Fibroblast of lung (primary cell): ENCODE results near the gene TP53I11. TPM values are rescaled to one million over a fixed set of nuclear protein-coding genes. Genes with fewer than 3 reads are reported as not detected.

Experiments used
- DNase-seq, 2 donors: peaks; one replicate each; pipeline versions ENCODE4 v3.0.0 to v3.0.0-alpha.2; 2010; ENCODE audit warnings: low read depth in 2 of 2
- H2AFZ ChIP-seq: 2 replicates; pipeline ENCODE4 v1.5.1; 2012; ENCODE audit warnings: low read length, control low read depth, inconsistent platforms
- H3K27ac ChIP-seq: 2 replicates; pipeline ENCODE4 v1.5.1; 2011; ENCODE audit warnings: low read length, control low read depth; ENCODE audit not compliant: insufficient read depth
- H3K27me3 ChIP-seq: 2 replicates; pipeline ENCODE4 v1.5.1; 2011; ENCODE audit warnings: mild to moderate bottlenecking, low read length; ENCODE audit not compliant: control insufficient read depth, insufficient read depth
- H3K36me3 ChIP-seq: 2 replicates; pipeline ENCODE4 v1.5.1; 2011; ENCODE audit warnings: low read length; ENCODE audit not compliant: control insufficient read depth, insufficient read depth
- H3K4me1 ChIP-seq: 2 replicates; pipeline ENCODE4 v1.5.1; 2011; ENCODE audit warnings: low read length; ENCODE audit not compliant: control insufficient read depth, insufficient read depth; ENCODE audit errors: extremely low read depth
- H3K4me2 ChIP-seq: 2 replicates; pipeline ENCODE4 v1.5.1; 2011; ENCODE audit warnings: low read length, control low read depth; ENCODE audit not compliant: insufficient read depth; ENCODE audit errors: extremely low read depth
- H3K4me3 ChIP-seq, 4 experiments: fragments of 200-600 bp in 1 of 4; sonication (generic) in 1 of 4; replicated peaks in 1 of 4; 2 replicates each; pipeline ENCODE4 v1.5.1; 2011 to 2016; ENCODE audit warnings: low read length in 4 of 4, low read depth in 3 of 4, mild to moderate bottlenecking in 3 of 4, control low read depth in 2 of 4, inconsistent platforms in 1 of 4, mixed read lengths in 1 of 4; ENCODE audit not compliant: insufficient read depth in 1 of 4; ENCODE audit errors: control extremely low read depth in 1 of 4
- H3K79me2 ChIP-seq: 2 replicates; pipeline ENCODE4 v1.5.1; 2012; ENCODE audit warnings: mild to moderate bottlenecking, low read length, inconsistent platforms; ENCODE audit not compliant: control insufficient read depth, insufficient read depth
- H3K9ac ChIP-seq: 2 replicates; pipeline ENCODE4 v1.5.1; 2011; ENCODE audit warnings: mild to moderate bottlenecking, low read length, control low read depth; ENCODE audit not compliant: insufficient read depth
- H3K9me3 ChIP-seq: 2 replicates; pipeline ENCODE4 v1.5.1; 2012; ENCODE audit warnings: low read depth, low read length; ENCODE audit not compliant: control insufficient read depth, insufficient read depth
- H4K20me1 ChIP-seq: 2 replicates; pipeline ENCODE4 v1.5.1; 2011; ENCODE audit warnings: low read length; ENCODE audit not compliant: control insufficient read depth, insufficient read depth; ENCODE audit errors: extremely low read depth
- EZH2 ChIP-seq: IDR thresholded peaks from 2 replicates; pipeline ENCODE4 v1.5.1; 2012; ENCODE audit warnings: low read length, control low read depth, mild to moderate bottlenecking; ENCODE audit errors: missing control alignments
- polyA plus RNA-seq, 2 donors: library from polyadenylated mRNA; depleted of rRNA in 1 of 2; stranded (reverse) in 1 of 2; unstranded in 1 of 2; fragments of >200 nt; gene quantifications; 2 replicates each; pipeline ENCODE4 v1.2.1, GENCODE V29; 2011 to 2012; ENCODE audit warnings: missing spikeins in 1 of 2
- total RNA-seq: library from RNA; depleted of rRNA; stranded (reverse); fragments of >200 nt; gene quantifications from 2 replicates; pipeline ENCODE4 v1.2.1, GENCODE V29; 2014
- TF ChIP-seq, protein P1 (sequence below), 2 donors: IDR thresholded peaks in 1 of 2; conservative IDR thresholded peaks in 1 of 2; 1 replicate in 1 of 2; 2 replicates in 1 of 2; pipeline ENCODE4 v1.5.1; 2011 to 2012; ENCODE audit warnings: low read length in 2 of 2, control low read depth in 1 of 2, inconsistent platforms in 1 of 2, low read depth in 1 of 2, mild to moderate bottlenecking in 1 of 2

The TP53I11 gene
- total and polyA plus RNA-seq, 2 donors (not counting 1 experiment from before 2014, with no cell fraction given), result 53.2 to 54.0 TPM

DNA sequence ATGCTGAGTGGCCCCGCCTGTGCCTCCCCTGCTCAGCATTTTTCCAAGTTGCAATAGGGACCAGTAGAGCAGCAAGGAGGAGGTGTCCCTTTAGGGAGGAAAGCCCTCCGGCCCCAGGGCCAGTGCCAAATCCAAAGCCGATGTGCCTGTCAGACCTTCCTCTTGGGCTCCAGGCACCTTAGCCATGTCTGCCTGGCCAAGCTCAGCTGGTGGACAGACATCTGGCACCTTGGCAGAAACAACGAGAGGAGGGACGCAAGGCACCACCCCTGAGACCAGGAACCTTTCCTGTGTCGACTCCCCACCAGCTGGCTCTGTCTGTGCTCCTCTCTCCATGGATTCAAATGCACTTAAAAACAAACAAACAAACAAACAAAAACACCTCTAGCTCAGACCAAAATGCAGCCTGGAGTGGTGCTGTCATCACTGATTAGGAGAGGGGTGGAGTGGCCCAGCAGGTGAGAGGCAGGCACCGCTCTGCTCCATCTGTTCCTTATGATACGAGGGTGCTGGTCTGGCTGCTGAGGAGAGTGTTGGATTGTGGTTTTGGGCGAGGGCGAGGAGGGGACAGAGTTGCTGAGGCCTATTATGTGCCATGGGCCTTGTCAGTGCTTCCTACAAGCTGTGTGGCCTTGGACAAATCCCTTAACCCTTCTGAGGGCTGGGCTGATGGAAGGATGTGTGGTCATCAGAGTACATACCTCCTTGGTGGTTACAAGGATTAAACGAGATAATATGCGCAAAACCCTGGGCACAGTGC lies 46.2 kb downstream of the TP53I11 start:
- Histone ChIP-seq H3K4me2 (no peak overlapping the region), H2AFZ (no peak overlapping the region)
- DNase-seq, result no peak

DNA sequence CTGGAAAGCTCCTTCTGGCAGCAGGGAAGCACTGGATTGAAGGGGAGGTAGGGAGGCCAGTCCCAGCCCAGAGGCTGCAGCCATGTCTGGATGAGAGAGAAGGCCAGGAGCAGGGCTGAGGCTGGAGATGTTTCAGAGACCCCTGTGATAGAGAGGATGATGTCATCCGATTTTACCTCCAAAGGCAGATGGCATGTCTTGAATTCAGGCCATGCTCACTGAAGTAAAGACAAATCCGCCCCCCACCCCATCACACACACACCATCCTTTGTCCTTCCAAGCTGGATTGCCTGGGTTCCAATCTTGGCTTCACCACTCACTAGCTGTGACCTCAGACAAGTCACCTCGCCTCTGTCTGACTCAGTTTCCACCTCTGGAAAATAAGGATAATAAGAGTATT lies 47.2 kb downstream of the TP53I11 start:
- H3K27ac ChIP-seq, result no peak overlapping the region

More for the DNA sequence above, 46.2 kb downstream of the TP53I11 start:
- Histone ChIP-seq H3K27me3 (peaks cover 19% of the 10 kb centered on the region), H3K9me3 (no peaks in the 10 kb centered on the region), H4K20me1 (no peaks in the 10 kb centered on the region), H3K4me3 (no peak overlapping the region), H3K9ac (no peak overlapping the region), H3K79me2 (no peaks in the 10 kb centered on the region), H3K4me1 (no peaks in the 10 kb centered on the region), H3K27ac (no peak overlapping the region), H3K36me3 (no peaks in the 10 kb centered on the region)
- no peak for TF ChIP-seq EZH2
- TF ChIP-seq, protein P1, sequence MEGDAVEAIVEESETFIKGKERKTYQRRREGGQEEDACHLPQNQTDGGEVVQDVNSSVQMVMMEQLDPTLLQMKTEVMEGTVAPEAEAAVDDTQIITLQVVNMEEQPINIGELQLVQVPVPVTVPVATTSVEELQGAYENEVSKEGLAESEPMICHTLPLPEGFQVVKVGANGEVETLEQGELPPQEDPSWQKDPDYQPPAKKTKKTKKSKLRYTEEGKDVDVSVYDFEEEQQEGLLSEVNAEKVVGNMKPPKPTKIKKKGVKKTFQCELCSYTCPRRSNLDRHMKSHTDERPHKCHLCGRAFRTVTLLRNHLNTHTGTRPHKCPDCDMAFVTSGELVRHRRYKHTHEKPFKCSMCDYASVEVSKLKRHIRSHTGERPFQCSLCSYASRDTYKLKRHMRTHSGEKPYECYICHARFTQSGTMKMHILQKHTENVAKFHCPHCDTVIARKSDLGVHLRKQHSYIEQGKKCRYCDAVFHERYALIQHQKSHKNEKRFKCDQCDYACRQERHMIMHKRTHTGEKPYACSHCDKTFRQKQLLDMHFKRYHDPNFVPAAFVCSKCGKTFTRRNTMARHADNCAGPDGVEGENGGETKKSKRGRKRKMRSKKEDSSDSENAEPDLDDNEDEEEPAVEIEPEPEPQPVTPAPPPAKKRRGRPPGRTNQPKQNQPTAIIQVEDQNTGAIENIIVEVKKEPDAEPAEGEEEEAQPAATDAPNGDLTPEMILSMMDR (conservative IDR thresholded peaks at IDR 0.05 in 1 of 2, IDR thresholded peaks at IDR 0.05 in 1 of 2; ENCODE audit: low read depth in 1 of 2, low read length in 2 of 2), result no peak

DNA sequence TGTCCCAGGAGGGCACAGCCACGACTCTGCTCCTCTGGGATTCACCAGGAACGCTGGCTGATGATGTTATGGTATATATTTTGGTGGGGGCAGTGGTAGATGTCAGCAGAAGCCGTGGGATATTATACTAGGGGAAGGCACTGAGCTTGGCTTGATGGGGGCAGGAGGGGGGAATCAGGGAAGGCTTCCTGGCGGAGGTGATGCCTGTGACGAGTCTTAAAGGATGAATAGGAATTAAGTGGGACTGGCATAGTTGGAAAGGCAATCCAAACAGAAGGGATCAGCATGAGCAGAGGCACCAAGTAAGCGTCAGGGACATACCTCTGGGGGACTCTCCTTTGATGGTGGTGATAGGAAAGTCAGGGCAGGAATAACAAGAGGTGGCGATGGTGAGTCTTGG lies 47.6 kb downstream of the TP53I11 start:
- Histone ChIP-seq H3K27ac (no peak overlapping the region), H4K20me1 (no peaks in the 10 kb centered on the region), H3K36me3 (no peaks in the 10 kb centered on the region), H3K9me3 (no peaks in the 10 kb centered on the region), H3K9ac (no peak overlapping the region), H3K4me3 (no peak overlapping the region), H2AFZ (no peak overlapping the region), H3K4me1 (no peaks in the 10 kb centered on the region), H3K79me2 (no peaks in the 10 kb centered on the region), H3K27me3 (peaks cover 18% of the 10 kb centered on the region), H3K4me2 (no peak overlapping the region)
- no peak for DNase-seq
- TF ChIP-seq, protein P1 (conservative IDR thresholded peaks at IDR 0.05 in 1 of 2, IDR thresholded peaks at IDR 0.05 in 1 of 2; ENCODE audit: low read depth in 1 of 2, low read length in 2 of 2), result no peak
- no peak for TF ChIP-seq EZH2

More for the DNA sequence above, 47.2 kb downstream of the TP53I11 start:
- Histone ChIP-seq H3K36me3 (no peaks in the 10 kb centered on the region), H3K9ac (no peak overlapping the region), H3K4me3 (no peak overlapping the region), H3K9me3 (no peaks in the 10 kb centered on the region), H4K20me1 (no peaks in the 10 kb centered on the region), H3K27me3 (peaks cover 19% of the 10 kb centered on the region), H2AFZ (no peak overlapping the region), H3K4me1 (no peaks in the 10 kb centered on the region), H3K79me2 (no peaks in the 10 kb centered on the region), H3K4me2 (no peak overlapping the region)
- TF ChIP-seq, protein P1 (conservative IDR thresholded peaks at IDR 0.05 in 1 of 2, IDR thresholded peaks at IDR 0.05 in 1 of 2; ENCODE audit: low read depth in 1 of 2, low read length in 2 of 2), result no peak
- no peak for TF ChIP-seq EZH2
- no peak for DNase-seq
